ENCODE data around the gene ITGA11.
"Not testable (repeated sequence)": the region's sequence is repeated elsewhere in the genome, so short reads cannot be mapped to it uniquely, and the experiment has no call there.

Gene ITGA11

DNA sequence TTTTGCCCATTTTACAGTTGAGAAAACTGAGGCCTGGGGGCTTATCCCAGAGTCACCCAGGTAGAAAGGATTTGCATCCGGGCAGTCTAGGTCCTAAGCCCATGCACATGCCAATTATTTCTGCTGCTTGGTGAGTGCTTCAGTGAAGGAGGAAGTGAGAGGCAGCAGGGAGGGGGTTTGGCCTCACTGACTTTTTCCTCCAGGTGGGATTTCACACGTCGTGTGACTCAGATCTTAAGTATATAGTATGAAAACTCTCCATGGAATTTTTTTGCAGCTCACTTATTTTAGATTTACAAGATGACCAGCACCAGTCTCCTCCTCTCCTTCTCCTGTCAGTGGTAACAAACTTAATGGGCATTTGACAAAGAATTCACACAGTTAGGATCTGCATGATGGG is 4.6 kb downstream of the ITGA11 start:
- DNase-seq (ENCODE audit: insufficient read length, low spot score), result no peak
- TF ChIP-seq SPI1 (IDR thresholded peaks at IDR 0.05; ENCODE audit: low read depth, low read length) (peak; percentile 67), POLR2A (IDR thresholded peaks at IDR 0.05; ENCODE audit: low read depth, low read length) (no peak)
- no peak for FAIRE-seq

DNA sequence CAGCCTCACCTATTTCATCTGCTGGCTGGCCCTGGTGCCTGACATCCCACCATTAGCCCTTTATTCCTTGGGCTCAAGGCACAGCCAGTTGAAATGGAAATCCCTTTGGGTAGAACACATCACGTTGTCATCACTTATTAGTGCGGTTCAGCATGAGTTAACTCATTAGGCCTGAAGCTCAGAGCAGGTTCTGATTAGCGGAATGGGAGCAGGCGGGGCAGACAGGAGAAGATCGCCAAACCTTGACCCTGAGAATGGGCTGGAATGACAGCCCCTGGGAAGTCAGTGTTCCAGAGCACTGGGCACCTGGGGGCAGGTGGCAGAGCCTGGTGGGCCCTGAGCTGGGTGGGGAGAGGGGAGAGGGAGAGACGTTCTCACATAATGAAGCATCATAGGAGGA is 5.8 kb downstream of the ITGA11 start:
- no peak for DNase-seq (ENCODE audit: insufficient read length, low spot score)
- TF ChIP-seq POLR2AphosphoS5 (IDR thresholded peaks at IDR 0.05; ENCODE audit: low read depth, low read length) (no peak), POLR2A (IDR thresholded peaks at IDR 0.05; ENCODE audit: low read depth, low read length) (no peak), PAX5 (IDR thresholded peaks at IDR 0.05; ENCODE audit: insufficient read depth, low read length, severe bottlenecking) (no peak), POU2F2 (IDR thresholded peaks at IDR 0.05; ENCODE audit: low read depth, low read length) (no peak), TAF1 (IDR thresholded peaks at IDR 0.05; ENCODE audit: low read depth, low read length) (no peak), SPI1 (IDR thresholded peaks at IDR 0.05; ENCODE audit: low read depth, low read length) (no peak)
- FAIRE-seq, result no peak

DNA sequence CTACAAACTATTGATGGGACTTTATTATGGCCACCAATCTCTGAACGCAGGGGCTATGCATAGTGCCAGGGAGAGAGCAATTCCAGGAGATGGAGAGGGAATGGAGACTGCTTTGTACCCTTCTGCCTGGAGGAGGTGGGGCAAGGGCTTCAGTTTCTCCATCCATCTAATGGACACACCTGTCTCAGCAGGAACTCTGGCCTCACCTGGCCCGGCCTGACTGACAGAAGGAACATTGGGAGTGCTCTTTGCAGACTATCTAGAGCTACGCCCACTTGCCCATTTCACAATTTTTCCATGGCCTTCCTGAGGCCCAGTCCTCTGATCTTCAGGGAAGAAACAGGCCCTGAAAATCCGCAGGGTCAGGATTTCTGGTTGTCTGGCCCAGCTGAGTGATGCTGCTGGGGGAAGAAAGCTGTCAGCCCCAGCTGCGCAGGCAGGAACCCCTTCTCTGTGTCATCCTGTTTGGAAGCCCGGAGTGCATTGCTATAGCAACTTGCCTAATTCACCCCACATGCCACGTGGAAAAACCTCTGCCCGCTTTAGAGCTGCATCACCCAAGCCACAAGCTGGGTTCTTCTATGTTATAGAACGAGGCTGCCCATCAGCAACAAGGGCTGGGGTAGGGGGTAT is 6.4 kb downstream of the ITGA11 start:
- no peak for FAIRE-seq
- TF ChIP-seq SPI1 (IDR thresholded peaks at IDR 0.05; ENCODE audit: low read depth, low read length), result no peak
- TF ChIP-seq POLR2A (IDR thresholded peaks at IDR 0.05; ENCODE audit: low read depth, low read length), result no peak
- TF ChIP-seq POU2F2 (IDR thresholded peaks at IDR 0.05; ENCODE audit: low read depth, low read length), result no peak
- TF ChIP-seq PAX5 (IDR thresholded peaks at IDR 0.05; ENCODE audit: insufficient read depth, low read length, severe bottlenecking), result no peak
- TF ChIP-seq POLR2AphosphoS5 (IDR thresholded peaks at IDR 0.05; ENCODE audit: low read depth, low read length), result no peak
- TF ChIP-seq TAF1 (IDR thresholded peaks at IDR 0.05; ENCODE audit: low read depth, low read length), result no peak
- DNase-seq (ENCODE audit: insufficient read length, low spot score), result no peak

DNA sequence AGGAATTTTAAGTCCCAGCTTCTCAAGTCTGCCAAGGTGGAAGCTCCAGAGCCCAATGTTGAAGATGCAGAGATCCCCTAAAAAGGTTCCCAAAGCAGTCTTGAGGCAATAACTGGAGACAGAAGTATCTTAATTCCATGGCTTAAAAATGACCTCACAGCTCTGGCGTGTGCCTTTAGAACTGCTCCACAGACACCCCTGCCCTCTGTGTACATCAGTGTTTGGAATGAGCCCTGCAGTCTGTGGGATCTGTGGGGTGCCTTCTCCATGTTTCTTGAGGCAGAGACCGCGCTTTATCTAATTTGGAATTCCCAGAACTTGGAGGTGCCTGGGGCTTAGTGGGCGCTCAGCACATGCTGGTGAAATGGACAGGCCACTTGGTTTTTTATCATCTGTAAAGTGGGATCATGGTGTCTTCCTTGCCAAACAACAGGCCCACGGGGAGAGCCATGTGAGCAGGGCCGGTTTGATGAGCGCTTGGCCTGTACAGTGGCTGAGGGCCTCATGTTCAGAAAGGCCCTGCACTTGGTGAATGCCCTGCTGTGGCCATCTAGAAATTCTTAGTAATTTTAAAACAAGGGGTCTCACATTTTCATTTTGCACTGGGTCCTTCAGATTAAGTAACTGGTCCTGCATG is 7.1 kb downstream of the ITGA11 start:
- TF ChIP-seq POLR2A (IDR thresholded peaks at IDR 0.05; ENCODE audit: low read depth, low read length) (no peak), TAF1 (IDR thresholded peaks at IDR 0.05; ENCODE audit: low read depth, low read length) (no peak), POLR2AphosphoS5 (IDR thresholded peaks at IDR 0.05; ENCODE audit: low read depth, low read length) (no peak)
- no peak for DNase-seq (ENCODE audit: insufficient read length, low spot score)
- FAIRE-seq, result no peak

DNA sequence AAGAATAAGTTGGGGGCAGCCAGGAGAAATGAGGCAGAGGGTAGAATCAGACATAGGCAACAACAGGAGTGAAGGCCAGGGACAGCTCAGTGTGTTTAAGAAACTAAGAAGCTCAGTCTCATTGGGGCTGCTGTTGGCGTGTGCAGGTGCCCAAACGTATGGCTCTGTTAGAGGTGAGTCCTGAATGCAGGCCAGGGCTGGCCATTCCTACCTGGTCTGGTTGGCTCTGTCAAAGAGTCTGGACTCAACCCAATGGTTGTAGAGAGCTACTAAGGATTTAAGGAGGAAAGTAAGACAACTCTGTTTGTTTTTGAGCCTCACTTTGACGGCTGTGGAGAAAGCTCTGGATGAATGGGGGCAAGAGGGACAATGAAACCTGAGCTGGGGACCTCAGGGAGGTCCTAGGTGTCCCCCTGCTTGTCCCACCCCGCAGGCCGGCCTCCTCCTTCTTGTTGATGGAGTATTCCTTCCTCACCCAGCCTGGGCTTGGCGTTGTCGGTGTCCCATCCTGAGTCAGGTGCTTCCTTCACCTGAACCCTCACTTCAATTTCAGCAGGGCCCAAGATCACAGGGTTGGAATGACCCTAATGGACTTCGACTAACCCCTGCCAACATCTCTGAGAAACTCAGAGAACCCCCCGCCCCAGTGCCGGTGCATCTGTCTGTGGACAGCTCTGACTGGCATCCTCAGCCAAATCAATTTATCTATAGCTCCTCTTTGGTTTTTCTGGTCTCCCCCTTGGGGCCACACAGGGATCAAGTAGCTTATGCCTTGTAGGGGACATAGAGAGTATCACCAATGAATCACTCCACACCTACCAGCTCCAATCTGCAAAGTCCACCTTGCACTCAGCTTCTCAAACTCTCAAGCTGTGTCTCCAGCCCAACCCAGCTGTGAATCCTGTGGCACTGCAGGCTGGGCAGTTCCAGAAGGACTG is 8.3 kb downstream of the ITGA11 start:
- TF ChIP-seq TAF1 (IDR thresholded peaks at IDR 0.05; ENCODE audit: low read depth, low read length) (no peak), POU2F2 (IDR thresholded peaks at IDR 0.05; ENCODE audit: low read depth, low read length) (no peak), SPI1 (IDR thresholded peaks at IDR 0.05; ENCODE audit: low read depth, low read length) (no peak), POLR2AphosphoS5 (IDR thresholded peaks at IDR 0.05; ENCODE audit: low read depth, low read length) (no peak), POLR2A (IDR thresholded peaks at IDR 0.05; ENCODE audit: low read depth, low read length) (no peak), PAX5 (IDR thresholded peaks at IDR 0.05; ENCODE audit: insufficient read depth, low read length, severe bottlenecking) (no peak)
- FAIRE-seq (no peak), DNase-seq (ENCODE audit: insufficient read length, low spot score) (no peak)

DNA sequence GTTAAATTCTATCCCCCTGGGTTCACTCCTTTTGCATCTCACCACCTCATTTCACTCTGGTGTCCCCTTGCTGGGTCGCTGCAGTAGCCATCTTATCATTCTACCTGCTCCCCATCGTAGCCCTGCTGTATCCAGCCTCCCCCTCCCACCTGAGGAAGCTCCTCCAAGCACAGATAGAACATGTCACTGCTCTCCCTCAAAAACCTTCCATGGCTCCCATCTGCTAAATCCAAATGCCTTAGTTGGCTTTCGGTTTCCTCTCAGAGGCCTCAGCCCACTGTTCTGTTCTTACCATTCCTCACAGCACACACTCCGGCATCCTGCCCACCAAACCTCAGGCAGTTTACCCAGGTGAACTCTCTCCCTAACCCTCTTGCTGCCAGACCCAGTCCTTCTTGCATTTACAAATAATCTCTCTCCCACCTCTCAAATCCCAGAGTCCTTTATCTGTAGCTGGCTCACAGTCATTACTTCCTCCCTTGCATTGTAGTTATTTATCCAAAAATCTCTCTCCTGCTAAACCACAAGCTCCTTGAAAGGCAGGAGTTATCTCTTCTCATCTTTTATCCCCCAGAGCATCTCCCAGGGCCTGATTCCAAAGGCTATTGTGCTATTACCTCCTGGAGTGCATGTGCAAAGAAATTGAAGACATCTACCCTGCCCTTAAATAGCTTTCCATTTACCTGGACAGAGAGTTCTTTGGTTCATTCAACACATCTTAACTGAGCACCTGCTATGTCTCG is 9.4 kb downstream of the ITGA11 start:
- FAIRE-seq; DNase-seq (ENCODE audit: insufficient read length, low spot score): not testable (repeated sequence)

DNA sequence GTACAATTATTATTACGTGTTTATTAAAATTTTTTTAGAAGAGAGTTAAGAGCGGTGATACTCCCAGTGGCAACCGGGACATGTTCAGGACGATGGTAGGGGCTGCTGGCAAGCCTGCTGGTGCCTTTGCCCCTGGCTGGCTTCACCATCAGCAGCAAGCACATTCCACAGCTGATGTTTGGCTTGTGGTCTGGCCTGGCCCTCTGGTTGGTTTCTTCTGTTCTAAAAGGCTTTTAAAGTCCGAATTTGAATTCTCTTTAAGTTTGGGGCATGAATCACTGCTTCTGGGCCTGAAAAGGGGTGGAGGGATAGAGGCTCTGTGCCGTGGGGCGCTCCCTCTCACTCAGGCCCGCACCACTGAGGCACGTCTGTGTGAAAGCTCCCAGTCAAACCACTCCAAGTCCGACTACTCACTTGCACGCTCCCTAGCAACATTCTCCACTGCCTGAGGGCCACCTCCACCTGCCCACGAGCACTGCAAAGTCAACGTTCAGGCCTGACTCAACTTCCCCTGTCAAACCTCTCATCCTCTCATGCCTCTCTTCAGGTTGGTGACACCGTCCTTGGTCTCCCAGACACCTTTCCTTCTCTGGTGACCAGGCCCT is 10.1 kb downstream of the ITGA11 start:
- no peak for TF ChIP-seq TAF1 (IDR thresholded peaks at IDR 0.05; ENCODE audit: low read depth, low read length)
- TF ChIP-seq POLR2A (IDR thresholded peaks at IDR 0.05; ENCODE audit: low read depth, low read length), result no peak
- TF ChIP-seq POU2F2 (IDR thresholded peaks at IDR 0.05; ENCODE audit: low read depth, low read length), result no peak
- no peak for TF ChIP-seq PAX5 (IDR thresholded peaks at IDR 0.05; ENCODE audit: insufficient read depth, low read length, severe bottlenecking)
- no peak for TF ChIP-seq POLR2AphosphoS5 (IDR thresholded peaks at IDR 0.05; ENCODE audit: low read depth, low read length)
- no peak for TF ChIP-seq SPI1 (IDR thresholded peaks at IDR 0.05; ENCODE audit: low read depth, low read length)
- FAIRE-seq (no peak), DNase-seq (ENCODE audit: insufficient read length, low spot score) (no peak)

DNA sequence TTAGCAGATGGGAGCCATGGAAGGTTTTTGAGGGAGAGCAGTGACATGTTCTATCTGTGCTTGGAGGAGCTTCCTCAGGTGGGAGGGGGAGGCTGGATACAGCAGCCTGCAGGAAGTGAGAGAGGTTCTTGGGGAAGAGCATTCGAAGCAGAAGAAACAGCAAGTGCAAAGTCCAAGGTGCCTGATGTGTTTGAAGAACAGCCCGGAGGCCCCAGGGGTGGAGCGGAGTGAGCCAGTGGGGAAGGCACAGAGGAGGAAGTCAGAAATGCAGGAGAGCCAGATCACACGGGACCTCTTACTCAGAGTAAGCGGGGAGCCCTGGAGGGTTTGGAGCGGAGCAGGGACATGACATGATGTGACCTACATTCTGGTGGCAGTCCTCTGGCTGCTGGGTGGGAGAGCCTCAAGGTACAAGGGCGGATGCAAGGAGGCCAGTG is 10.8 kb downstream of the ITGA11 start:
- TF ChIP-seq SPI1 (IDR thresholded peaks at IDR 0.05; ENCODE audit: low read depth, low read length) (no peak), POU2F2 (IDR thresholded peaks at IDR 0.05; ENCODE audit: low read depth, low read length) (no peak), TAF1 (IDR thresholded peaks at IDR 0.05; ENCODE audit: low read depth, low read length) (no peak), POLR2A (IDR thresholded peaks at IDR 0.05; ENCODE audit: low read depth, low read length) (no peak), POLR2AphosphoS5 (IDR thresholded peaks at IDR 0.05; ENCODE audit: low read depth, low read length) (no peak), PAX5 (IDR thresholded peaks at IDR 0.05; ENCODE audit: insufficient read depth, low read length, severe bottlenecking) (no peak)
- FAIRE-seq (no peak), DNase-seq (ENCODE audit: insufficient read length, low spot score) (no peak)

DNA sequence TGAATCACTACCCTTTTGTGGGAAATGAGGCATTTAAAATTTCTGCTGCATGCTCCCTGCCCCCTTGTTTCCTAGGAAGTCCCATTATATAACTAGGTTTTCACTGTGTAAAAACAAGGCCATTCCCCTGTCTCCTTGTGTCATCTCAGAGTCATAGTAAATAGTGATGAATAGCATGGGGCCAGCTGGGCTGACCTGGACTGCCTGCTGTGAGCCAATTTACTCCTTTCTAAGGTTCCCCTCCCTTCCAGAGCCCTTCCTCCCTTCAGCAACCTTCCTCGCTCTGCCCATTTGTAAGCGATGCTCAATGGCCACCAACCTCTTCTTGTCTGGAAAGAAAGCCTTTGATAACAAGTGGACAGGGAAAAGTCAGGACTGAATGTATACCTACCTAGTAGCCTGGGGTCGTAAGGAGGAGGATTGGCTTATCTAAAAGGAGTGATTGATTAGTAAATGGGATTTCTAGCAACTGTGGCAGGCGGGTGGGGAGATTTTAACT is 11.7 kb downstream of the ITGA11 start:
- TF ChIP-seq SPI1 (IDR thresholded peaks at IDR 0.05; ENCODE audit: low read depth, low read length) (no peak), PAX5 (IDR thresholded peaks at IDR 0.05; ENCODE audit: insufficient read depth, low read length, severe bottlenecking) (no peak), POU2F2 (IDR thresholded peaks at IDR 0.05; ENCODE audit: low read depth, low read length) (no peak), TAF1 (IDR thresholded peaks at IDR 0.05; ENCODE audit: low read depth, low read length) (no peak), POLR2A (IDR thresholded peaks at IDR 0.05; ENCODE audit: low read depth, low read length) (no peak), POLR2AphosphoS5 (IDR thresholded peaks at IDR 0.05; ENCODE audit: low read depth, low read length) (no peak)
- DNase-seq (ENCODE audit: insufficient read length, low spot score) (no peak), FAIRE-seq (no peak)

Data from GM12891 (cell line).